SK-N-MC (cell line): Measurements from ENCODE around the gene FOXP4.

Experiments
- DNase-seq: peaks from one replicate; pipeline ENCODE4 v3.0.0-alpha.2; 2011; ENCODE audit warnings: low read depth, low spot score
- H3K27ac ChIP-seq: fragments of 200-600 bp; sonication (generic); 2 replicates; pipeline ENCODE4 v1.5.1; 2016; ENCODE audit warnings: mixed run types
- H3K36me3 ChIP-seq: fragments of 200-600 bp; sonication (generic); 2 replicates; pipeline ENCODE4 v1.6.1; 2017; ENCODE audit warnings: antibody characterized with exemption, low read length, mixed read lengths; ENCODE audit not compliant: insufficient read depth
- H3K4me3 ChIP-seq: fragments of 200-600 bp; sonication (generic); 2 replicates; pipeline ENCODE4 v1.5.1; 2016
- H3K9ac ChIP-seq: fragments of 200-600 bp; sonication (generic); 2 replicates; pipeline ENCODE4 v1.8.0; 2017; ENCODE audit warnings: mixed run types, mixed read lengths; ENCODE audit not compliant: insufficient read length
- H3K9me3 ChIP-seq: fragments of 200-600 bp; sonication (generic); 2 replicates; pipeline ENCODE4 v1.6.1; 2017; ENCODE audit warnings: low read depth, mild to moderate bottlenecking, antibody characterized with exemption, low read length, moderate library complexity, mixed read lengths
- EZH2 ChIP-seq: fragments of 200-600 bp; sonication (generic); IDR thresholded peaks from one replicate; pipeline ENCODE4 v1.6.1; 2017; ENCODE audit warnings: antibody characterized with exemption
- FOXP2 ChIP-seq: optimal IDR thresholded peaks from 2 replicates; pipeline ENCODE3; 2011; ENCODE audit warnings: mild to moderate bottlenecking, moderate library complexity; ENCODE audit not compliant: insufficient read depth; ENCODE audit errors: extremely low read length, control extremely low read depth
- POLR2AphosphoS5 ChIP-seq: IDR thresholded peaks from 2 replicates; pipeline ENCODE4 v1.6.1; 2012; ENCODE audit warnings: mild to moderate bottlenecking, low read depth, low read length, borderline replicate concordance

FOXP4 gene

GRCh38 chr6:41538556-41539182, 7.5 kb upstream of the FOXP4 start:
- no peaks in the 10 kb centered on the region for H3K9me3 ChIP-seq
- no peak overlapping the region for H3K9ac ChIP-seq
- no peak for DNase-seq
- H3K27ac ChIP-seq = no peak overlapping the region
- TF ChIP-seq POLR2AphosphoS5 = no peak
- no peak for TF ChIP-seq FOXP2
- TF ChIP-seq EZH2 = no peak
- no peaks in the 10 kb centered on the region for H3K36me3 ChIP-seq
- no peak overlapping the region for H3K4me3 ChIP-seq

- Histone ChIP-seq H3K4me3 (no peak overlapping the region), H3K9me3 (no peaks in the 10 kb centered on the region), H3K9ac (no peak overlapping the region), H3K36me3 (no peaks in the 10 kb centered on the region), H3K27ac (no peak overlapping the region)
- TF ChIP-seq FOXP2 (no peak), EZH2 (no peak), POLR2AphosphoS5 (no peak)
- DNase-seq = no peak
These were observed 7.0 kb upstream of the FOXP4 start for GRCh38 chr6:41539204-41539603.

GRCh38 chr6:41541364-41541763, 4.8 kb upstream of the FOXP4 start:
- Histone ChIP-seq H3K36me3 (no peaks in the 10 kb centered on the region), H3K9me3 (no peaks in the 10 kb centered on the region), H3K27ac (no peak overlapping the region), H3K9ac (no peak overlapping the region), H3K4me3 (no peak overlapping the region)
- DNase-seq = no peak
- TF ChIP-seq EZH2 (no peak), FOXP2 (no peak), POLR2AphosphoS5 (no peak)

- H3K4me3 ChIP-seq = no peak overlapping the region
- no peak overlapping the region for H3K27ac ChIP-seq
- DNase-seq = no peak
- no peaks in the 10 kb centered on the region for H3K36me3 ChIP-seq
- no peaks in the 10 kb centered on the region for H3K9me3 ChIP-seq
- H3K9ac ChIP-seq = no peak overlapping the region
- no peak for TF ChIP-seq EZH2
- TF ChIP-seq POLR2AphosphoS5 = no peak
- TF ChIP-seq FOXP2 = no peak
These were observed 3.1 kb upstream of the FOXP4 start for GRCh38 chr6:41543087-41543486.

- no peak for DNase-seq
- H3K27ac ChIP-seq = no peak overlapping the region
- peak overlapping the region; percentile 90 for H3K4me3 ChIP-seq
- TF ChIP-seq FOXP2 = no peak
- no peak for TF ChIP-seq POLR2AphosphoS5
- TF ChIP-seq EZH2 = no peak
- no peaks in the 10 kb centered on the region for H3K36me3 ChIP-seq
- peak overlapping the region; percentile 75 for H3K9ac ChIP-seq
- H3K9me3 ChIP-seq = no peaks in the 10 kb centered on the region
These were observed 906 bp upstream of the FOXP4 start for GRCh38 chr6:41545247-41545702.

GRCh38 chr6:41546475-41546865, 289 bp downstream of the FOXP4 start:
- Histone ChIP-seq H3K9me3 (no peaks in the 10 kb centered on the region), H3K36me3 (peaks cover 8% of the 10 kb centered on the region; the same call in 1 of the 2 replicates), H3K9ac (no peak overlapping the region), H3K4me3 (peak overlapping the region; percentile 91), H3K27ac (no peak overlapping the region)
- DNase-seq = no peak
- no peak for TF ChIP-seq EZH2
- no peak for TF ChIP-seq FOXP2
- TF ChIP-seq POLR2AphosphoS5 = no peak

GRCh38 chr6:41546866-41547798, 951 bp downstream of the FOXP4 start:
- DNase-seq = no peak
- peak overlapping the region; percentile 71 for H3K9ac ChIP-seq
- TF ChIP-seq FOXP2 = no peak
- no peak for TF ChIP-seq POLR2AphosphoS5
- TF ChIP-seq EZH2 = no peak
- H3K36me3 ChIP-seq = peaks cover 8% of the 10 kb centered on the region; the same call in 1 of the 2 replicates
- H3K27ac ChIP-seq = no peak overlapping the region
- H3K9me3 ChIP-seq = no peaks in the 10 kb centered on the region
- H3K4me3 ChIP-seq = peak overlapping the region; percentile 91

- TF ChIP-seq POLR2AphosphoS5 = no peak
- TF ChIP-seq EZH2 = no peak
- TF ChIP-seq FOXP2 = no peak
- no peak overlapping the region for H3K9ac ChIP-seq
- DNase-seq = no peak
- H3K9me3 ChIP-seq = no peaks in the 10 kb centered on the region
- no peak overlapping the region for H3K27ac ChIP-seq
- H3K36me3 ChIP-seq = peaks cover 8% of the 10 kb centered on the region; the same call in 1 of the 2 replicates
- peak overlapping the region; percentile 91 for H3K4me3 ChIP-seq
These were observed 1.6 kb downstream of the FOXP4 start for GRCh38 chr6:41547799-41548097.
